PC-9 (cell line): ENCODE results near the gene PTPRG.

ENCODE experiments used
- CTCF ChIP-seq: fragments of 200-600 bp; sonication (generic); conservative IDR thresholded peaks from 2 replicates; pipeline ENCODE4 v1.6.1; 2017; ENCODE audit warnings: mixed run types, antibody characterized with exemption, mild to moderate bottlenecking, moderate library complexity
- EZH2 ChIP-seq: fragments of 200-600 bp; sonication (generic); IDR thresholded peaks from 2 replicates; pipeline ENCODE4 v1.8.0; 2017; ENCODE audit warnings: antibody characterized with exemption, low read depth

- no peak for TF ChIP-seq CTCF
- no peak for TF ChIP-seq EZH2
Measured at GRCh38 chr3:61806810-61807209, 245.4 kb downstream of the PTPRG start.
